Measurements from ENCODE around the gene CFAP410.

Gene CFAP410

GRCh38 chr21:44297525-44298290, 41.5 kb downstream of the CFAP410 start:
- no peak for FAIRE-seq

- no peak for FAIRE-seq
Measured at GRCh38 chr21:44296916-44297315, 42.3 kb downstream of the CFAP410 start.

- no peak for FAIRE-seq
Measured at GRCh38 chr21:44296103-44296519, 43.1 kb downstream of the CFAP410 start.

GRCh38 chr21:44295646-44296045, 43.5 kb downstream of the CFAP410 start:
- no peak for FAIRE-seq

GRCh38 chr21:44295163-44295573, 44.0 kb downstream of the CFAP410 start:
- no peak for FAIRE-seq

GRCh38 chr21:44294391-44295162, 44.6 kb downstream of the CFAP410 start:
- no peak for FAIRE-seq

GRCh38 chr21:44293551-44294231, 45.5 kb downstream of the CFAP410 start:
- no peak for FAIRE-seq

GRCh38 chr21:44292812-44293195, 46.4 kb downstream of the CFAP410 start:
- no peak for FAIRE-seq

GRCh38 chr21:44291936-44292811, 47.0 kb downstream of the CFAP410 start:
- no peak for FAIRE-seq

GRCh38 chr21:44291078-44291935, 47.9 kb downstream of the CFAP410 start:
- FAIRE-seq = no peak

- no peak for FAIRE-seq
Measured at GRCh38 chr21:44290327-44291077, 48.7 kb downstream of the CFAP410 start.

- FAIRE-seq = no peak
Measured at GRCh38 chr21:44289381-44290010, 49.7 kb downstream of the CFAP410 start.

GRCh38 chr21:44288251-44289110, 50.7 kb downstream of the CFAP410 start:
- FAIRE-seq = no peak

GRCh38 chr21:44286716-44287632, 52.2 kb downstream of the CFAP410 start:
- no peak for FAIRE-seq

- FAIRE-seq = no peak
Measured at GRCh38 chr21:44286086-44286715, 53.0 kb downstream of the CFAP410 start.

GRCh38 chr21:44285138-44285992, 53.8 kb downstream of the CFAP410 start, which contains the start of gene AIRE:
AIRE (plus strand) TSS chr21:44285876; CDS start chr21:44286007, 131 bp downstream.
- FAIRE-seq = no peak

All from endometrium (tissue), 2 donors.